ENCODE results near the gene EYS. TPM values are rescaled to one million over a fixed set of nuclear protein-coding genes. Genes with fewer than 3 reads are reported as not detected.
"Not testable (repeated sequence)": the region's sequence is repeated elsewhere in the genome, so short reads cannot be mapped to it uniquely, and the experiment has no call there.

EYS gene
- total RNA-seq, 1 donor from 2014 or later, result 0.08 TPM

DNA sequence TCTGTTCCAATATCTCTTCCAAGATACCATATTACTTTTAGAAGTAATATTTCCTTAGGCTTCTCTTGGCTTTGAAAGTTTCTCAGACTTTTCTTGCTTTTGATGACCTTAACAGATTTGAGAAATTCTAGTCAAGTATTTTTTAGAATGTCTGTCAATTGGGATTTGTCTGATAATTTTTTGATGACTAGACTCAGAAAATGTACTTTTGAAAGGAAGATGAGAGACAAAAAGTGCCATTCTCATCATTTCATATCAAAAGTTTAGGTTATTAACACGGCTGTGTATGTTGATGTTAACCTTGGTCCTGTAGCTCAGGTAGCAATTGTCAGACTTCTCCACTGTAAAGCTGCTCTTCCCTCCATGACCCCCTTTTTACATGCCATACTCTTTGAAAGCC, 651.5 kb downstream of the EYS start:
- Histone ChIP-seq H3K36me3 (no peaks in the 10 kb centered on the region), H3K9me3 (replicated peaks) (peaks cover 14% of the 10 kb centered on the region), H3K4me3 (no peak overlapping the region), H3K4me1 (no peaks in the 10 kb centered on the region), H3K27me3 (ENCODE audit: low read depth) (no peaks in the 10 kb centered on the region), H3K27ac (replicated peaks) (no peak overlapping the region)
- intact Hi-C loops (cut with micrococcal nuclease), result no loop called here
- DNase-seq, result no peak
- TF ChIP-seq, protein P1, sequence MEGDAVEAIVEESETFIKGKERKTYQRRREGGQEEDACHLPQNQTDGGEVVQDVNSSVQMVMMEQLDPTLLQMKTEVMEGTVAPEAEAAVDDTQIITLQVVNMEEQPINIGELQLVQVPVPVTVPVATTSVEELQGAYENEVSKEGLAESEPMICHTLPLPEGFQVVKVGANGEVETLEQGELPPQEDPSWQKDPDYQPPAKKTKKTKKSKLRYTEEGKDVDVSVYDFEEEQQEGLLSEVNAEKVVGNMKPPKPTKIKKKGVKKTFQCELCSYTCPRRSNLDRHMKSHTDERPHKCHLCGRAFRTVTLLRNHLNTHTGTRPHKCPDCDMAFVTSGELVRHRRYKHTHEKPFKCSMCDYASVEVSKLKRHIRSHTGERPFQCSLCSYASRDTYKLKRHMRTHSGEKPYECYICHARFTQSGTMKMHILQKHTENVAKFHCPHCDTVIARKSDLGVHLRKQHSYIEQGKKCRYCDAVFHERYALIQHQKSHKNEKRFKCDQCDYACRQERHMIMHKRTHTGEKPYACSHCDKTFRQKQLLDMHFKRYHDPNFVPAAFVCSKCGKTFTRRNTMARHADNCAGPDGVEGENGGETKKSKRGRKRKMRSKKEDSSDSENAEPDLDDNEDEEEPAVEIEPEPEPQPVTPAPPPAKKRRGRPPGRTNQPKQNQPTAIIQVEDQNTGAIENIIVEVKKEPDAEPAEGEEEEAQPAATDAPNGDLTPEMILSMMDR (IDR thresholded peaks at IDR 0.05; ENCODE audit: borderline replicate concordance), result no peak

- TF ChIP-seq, protein P1 (IDR thresholded peaks at IDR 0.05; ENCODE audit: borderline replicate concordance), result no peak
- Histone ChIP-seq H3K36me3 (no peaks in the 10 kb centered on the region), H3K4me1 (no peaks in the 10 kb centered on the region), H3K27me3 (ENCODE audit: low read depth) (no peaks in the 10 kb centered on the region), H3K27ac (replicated peaks) (no peak overlapping the region), H3K9me3 (replicated peaks) (no peaks in the 10 kb centered on the region), H3K4me3 (no peak overlapping the region)
- no peak for DNase-seq
- intact Hi-C loops (cut with micrococcal nuclease), result no loop called here
These were observed 654.4 kb downstream of the EYS start for GRCh38 chr6:65052626-65053025.

GRCh38 chr6:65045801-65046200, 661.2 kb downstream of the EYS start:
- Histone ChIP-seq H3K4me1 (no peaks in the 10 kb centered on the region), H3K27ac (replicated peaks) (no peak overlapping the region), H3K27me3 (ENCODE audit: low read depth) (no peaks in the 10 kb centered on the region), H3K9me3 (replicated peaks) (peaks cover under 1% of the 10 kb centered on the region), H3K36me3 (no peaks in the 10 kb centered on the region), H3K4me3 (no peak overlapping the region)
- TF ChIP-seq, protein P1 (IDR thresholded peaks at IDR 0.05; ENCODE audit: borderline replicate concordance), result no peak
- intact Hi-C loops (cut with micrococcal nuclease), result no loop called here
- DNase-seq, result no peak

DNA sequence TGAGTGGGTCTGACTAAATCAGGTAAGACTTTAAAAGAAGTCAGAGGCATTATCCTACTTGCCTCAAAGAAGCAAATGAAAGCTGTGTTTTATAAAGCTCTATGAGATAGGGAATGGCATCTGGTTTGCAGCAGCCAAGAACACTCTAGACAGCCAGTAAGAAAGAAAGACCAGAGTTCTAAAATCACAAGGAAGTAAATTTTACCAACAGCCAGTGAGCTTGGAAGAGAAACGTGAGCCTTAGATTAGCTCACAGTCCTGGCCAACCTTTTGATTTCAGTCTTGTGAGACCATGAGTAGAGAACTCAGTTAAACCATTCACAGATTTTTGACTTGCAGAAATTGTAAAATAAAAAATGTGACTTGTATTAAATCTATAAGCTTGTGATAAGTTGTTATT, 693.0 kb downstream of the EYS start:
- no peaks in the 10 kb centered on the region for H3K4me1 ChIP-seq
- intact Hi-C loops (cut with micrococcal nuclease), result no loop called here
- H3K9me3 ChIP-seq (replicated peaks), result no peaks in the 10 kb centered on the region
- H3K36me3 ChIP-seq, result no peaks in the 10 kb centered on the region
- no peak for DNase-seq
- no peak overlapping the region for H3K4me3 ChIP-seq
- H3K27me3 ChIP-seq (ENCODE audit: low read depth), result no peaks in the 10 kb centered on the region
- H3K27ac ChIP-seq (replicated peaks), result no peak overlapping the region
- TF ChIP-seq, protein P1 (IDR thresholded peaks at IDR 0.05; ENCODE audit: borderline replicate concordance), result no peak

DNA sequence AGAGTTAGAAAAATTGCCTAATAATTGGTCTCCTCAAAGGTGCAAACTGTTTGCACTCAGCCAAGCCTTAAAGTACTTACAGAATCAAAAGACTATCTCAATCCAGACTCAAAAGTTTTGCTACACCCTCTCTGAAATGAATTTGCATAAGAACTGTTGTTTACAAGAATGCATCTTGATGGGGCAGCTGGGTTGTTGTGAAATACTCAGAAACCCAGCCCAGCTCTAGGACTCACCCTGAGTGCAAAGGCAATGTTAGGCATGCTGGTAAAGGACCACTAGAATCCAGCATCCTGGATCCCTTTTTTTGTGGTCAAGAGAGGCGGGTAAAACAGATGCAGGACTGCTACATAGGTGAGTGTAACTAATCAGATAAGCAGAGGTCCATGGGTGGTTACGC, 700.2 kb downstream of the EYS start:
- no peak overlapping the region for H3K27ac ChIP-seq (replicated peaks)
- intact Hi-C loops (cut with micrococcal nuclease), result no loop called here
- no peaks in the 10 kb centered on the region for H3K4me1 ChIP-seq
- H3K9me3 ChIP-seq (replicated peaks), result no peaks in the 10 kb centered on the region
- H3K27me3 ChIP-seq (ENCODE audit: low read depth), result no peaks in the 10 kb centered on the region
- DNase-seq, result no peak
- TF ChIP-seq, protein P1 (IDR thresholded peaks at IDR 0.05; ENCODE audit: borderline replicate concordance), result no peak
- H3K36me3 ChIP-seq, result no peaks in the 10 kb centered on the region
- no peak overlapping the region for H3K4me3 ChIP-seq

GRCh38 chr6:65004283-65004682, 702.7 kb downstream of the EYS start:
- intact Hi-C loops (cut with micrococcal nuclease), result no loop called here
- Histone ChIP-seq H3K9me3 (replicated peaks) (no peaks in the 10 kb centered on the region), H3K27ac (replicated peaks) (no peak overlapping the region), H3K27me3 (ENCODE audit: low read depth) (no peaks in the 10 kb centered on the region), H3K4me1 (no peaks in the 10 kb centered on the region), H3K36me3 (no peaks in the 10 kb centered on the region), H3K4me3 (no peak overlapping the region)
- TF ChIP-seq, protein P1 (IDR thresholded peaks at IDR 0.05; ENCODE audit: borderline replicate concordance), result no peak
- no peak for DNase-seq

DNA sequence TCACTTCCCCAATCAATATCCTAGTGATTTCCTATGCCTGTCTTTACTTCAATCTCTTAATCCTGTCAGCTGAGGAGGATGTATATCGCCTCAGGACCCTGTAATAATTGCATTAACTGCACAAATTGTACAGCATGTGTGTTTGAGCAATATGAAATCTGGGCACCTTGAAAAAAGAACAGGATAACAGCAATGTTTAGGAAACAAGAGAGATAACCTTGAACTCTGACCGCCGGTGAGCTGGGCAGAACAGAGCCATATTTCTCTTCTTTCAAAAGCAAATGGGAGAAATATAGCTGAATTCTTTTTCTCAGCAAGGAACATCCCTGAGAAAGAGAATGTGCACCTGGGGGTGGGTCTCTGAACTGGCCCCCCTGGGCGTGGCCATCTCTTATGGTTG, 704.1 kb downstream of the EYS start:
- H3K4me3 ChIP-seq; H3K36me3 ChIP-seq; H3K27ac ChIP-seq (replicated peaks); DNase-seq; H3K9me3 ChIP-seq (replicated peaks); H3K27me3 ChIP-seq (ENCODE audit: low read depth); intact Hi-C loops (cut with micrococcal nuclease); H3K4me1 ChIP-seq: not testable (repeated sequence)

All from left ventricle myocardium inferior (tissue), 1 donor.